HL-60 (cell line): ENCODE results near the gene TSPOAP1.

Source experiments
- DNase-seq, 2 experiments: peaks; one replicate each; pipeline ENCODE4 v3.0.0-alpha.2; 2010 to 2020; ENCODE audit warnings: low read depth in 1 of 2, low spot score in 1 of 2
- H3K27ac ChIP-seq: fragments of 250-450 bp; sonication (Bioruptor Pico); replicated peaks from 2 replicates; pipeline ENCODE4 v1.5.1; 2020; ENCODE audit warnings: mild to moderate bottlenecking, moderate library complexity
- H3K27me3 ChIP-seq: fragments of 250-450 bp; sonication (Bioruptor Pico); 2 replicates; pipeline ENCODE4 v1.5.1; 2021; ENCODE audit warnings: mild to moderate bottlenecking, moderate library complexity; ENCODE audit not compliant: insufficient read depth, poor library complexity, severe bottlenecking
- H3K4me3 ChIP-seq: replicated peaks from 2 replicates; pipeline ENCODE4 v1.5.1; 2011; ENCODE audit warnings: mild to moderate bottlenecking, control low read depth, low read length; ENCODE audit not compliant: insufficient read depth
- CTCF ChIP-seq: IDR thresholded peaks from one replicate; pipeline ENCODE4 v1.5.1; 2011; ENCODE audit warnings: low read length, control low read depth, inconsistent platforms; ENCODE audit not compliant: insufficient read depth
- GABPA ChIP-seq: IDR thresholded peaks from 2 replicates; pipeline ENCODE4 v1.6.1; 2012; ENCODE audit warnings: low read depth
- POLR2AphosphoS5 ChIP-seq: IDR thresholded peaks from 2 replicates; pipeline ENCODE4 v1.6.1; 2012; ENCODE audit warnings: low read depth
- REST ChIP-seq: IDR thresholded peaks from 2 replicates; pipeline ENCODE4 v1.6.1; 2012; ENCODE audit warnings: low read depth; ENCODE audit not compliant: insufficient replicate concordance
- SPI1 ChIP-seq: IDR thresholded peaks from 2 replicates; pipeline ENCODE4 v1.6.1; 2012; ENCODE audit warnings: low read depth, mild to moderate bottlenecking, borderline replicate concordance

Gene TSPOAP1

DNA sequence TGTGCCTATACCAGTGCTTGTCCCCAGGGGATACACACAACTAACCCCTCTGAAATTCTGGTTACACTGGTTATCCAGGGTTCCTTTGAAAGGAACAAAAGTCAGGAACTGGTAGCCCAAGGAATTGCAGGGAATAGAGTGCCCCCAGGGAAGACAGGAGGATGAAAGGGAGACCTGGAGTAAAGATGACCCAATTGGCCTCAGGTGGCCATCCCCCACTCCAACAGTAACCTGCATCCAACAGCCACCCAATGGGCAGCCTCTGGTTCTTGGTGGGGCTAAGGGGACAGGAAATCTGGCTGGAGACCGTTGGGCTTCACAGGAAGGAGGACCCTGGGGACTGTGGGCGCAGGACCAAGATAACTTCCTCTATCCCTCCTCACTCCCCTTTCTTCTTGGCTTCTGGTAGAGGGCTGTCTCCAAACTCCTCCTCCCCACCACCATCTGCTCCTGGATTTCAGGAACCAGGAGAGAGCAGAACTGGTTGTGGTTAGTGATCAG, 47.0 kb downstream of the TSPOAP1 start:
- peak overlapping the region; percentile 64 for H3K4me3 ChIP-seq
- peak; percentile 92 to 98 for DNase-seq
- peak overlapping the region; percentile 99 for H3K27ac ChIP-seq
- H3K27me3 ChIP-seq: no peaks in the 10 kb centered on the region
- TF ChIP-seq GABPA (peak; percentile 80), REST (no peak), SPI1 (peak; percentile 71; the same call in 1 of the 2 replicates), CTCF (no peak), POLR2AphosphoS5 (peak; percentile 97)

GRCh38 chr17:58280480-58281217, 47.9 kb downstream of the TSPOAP1 start, which contains the start of gene MPO:
Gene MPO (minus strand): TSS chr17:58280935. CDS start chr17:58280758, 177 bp downstream.
- no peaks in the 10 kb centered on the region for H3K27me3 ChIP-seq
- TF ChIP-seq SPI1 (no peak), REST (peak; percentile 68), CTCF (no peak), POLR2AphosphoS5 (peak; percentile 93)
- DNase-seq: peak; percentile 92 to 95
- peak within 1 kb of the TSS; percentile 99 for H3K27ac ChIP-seq
- H3K4me3 ChIP-seq: peak within 1 kb of the TSS; percentile 64

- peak in 1 of 2 experiments; percentile 61 for DNase-seq
- TF ChIP-seq POLR2AphosphoS5 (peak; percentile 49), REST (no peak)
- H3K27ac ChIP-seq: peak overlapping the region; percentile 99
- no peaks in the 10 kb centered on the region for H3K27me3 ChIP-seq
- H3K4me3 ChIP-seq: peak overlapping the region; percentile 64
Observed at GRCh38 chr17:58279736-58280479, 48.7 kb downstream of the TSPOAP1 start.
